Measurements from ENCODE around the gene P4HA1.
A peak's percentile ranks its signal among the peaks of the same experiment; 100 is the strongest.
"Not testable (repeated sequence)": the region's sequence is repeated elsewhere in the genome, so short reads cannot be mapped to it uniquely, and the experiment has no call there.

The P4HA1 gene

DNA sequence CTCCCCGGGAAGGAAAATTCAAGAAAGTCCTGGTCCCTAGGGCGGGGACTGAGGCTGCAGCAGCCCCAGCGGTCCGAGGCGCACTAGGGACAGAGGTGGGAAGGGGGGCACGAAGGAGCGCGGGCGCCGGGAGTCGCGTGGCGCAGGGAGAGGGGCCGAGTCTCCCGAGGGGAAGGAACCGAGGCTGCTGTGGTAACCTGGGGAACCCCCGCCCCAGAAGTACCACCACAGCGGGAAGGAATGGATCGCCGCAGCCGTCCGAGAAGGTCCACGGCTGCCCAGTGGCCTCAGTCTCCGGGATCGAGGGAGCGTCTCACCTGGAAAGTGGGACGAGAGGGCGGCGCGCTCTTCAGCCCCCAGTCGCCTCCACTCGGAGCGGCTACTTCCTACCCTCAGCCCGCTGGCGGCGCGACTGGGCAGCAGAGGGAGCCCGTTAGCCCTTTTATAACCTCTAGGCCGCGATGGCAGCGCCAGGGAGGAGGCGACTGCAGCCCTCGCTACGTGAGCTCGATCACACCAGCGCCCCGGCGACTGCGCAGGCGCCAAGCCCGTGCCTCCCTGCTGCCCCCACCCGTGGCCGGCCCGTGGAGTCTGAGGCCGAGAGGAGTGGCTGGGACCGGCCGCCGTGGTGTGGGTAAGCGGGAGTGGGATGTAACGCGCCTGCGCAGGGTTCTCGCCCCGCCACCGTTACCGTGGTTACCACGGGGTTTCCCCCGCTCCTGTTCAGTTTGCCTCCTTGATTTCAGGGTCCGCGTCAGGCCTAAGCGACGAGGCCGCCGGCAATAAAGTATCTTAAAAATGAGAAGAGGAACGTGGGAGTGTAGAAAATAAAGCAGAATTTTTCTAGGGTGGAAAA, at the start of gene P4HA1:
Gene P4HA1, minus strand, starts transcription at position 418 of the 856 bp plus-strand sequence. CDS start 21,983 bp downstream, outside the sequence.
- DNase-seq: peak; percentile 99

DNA sequence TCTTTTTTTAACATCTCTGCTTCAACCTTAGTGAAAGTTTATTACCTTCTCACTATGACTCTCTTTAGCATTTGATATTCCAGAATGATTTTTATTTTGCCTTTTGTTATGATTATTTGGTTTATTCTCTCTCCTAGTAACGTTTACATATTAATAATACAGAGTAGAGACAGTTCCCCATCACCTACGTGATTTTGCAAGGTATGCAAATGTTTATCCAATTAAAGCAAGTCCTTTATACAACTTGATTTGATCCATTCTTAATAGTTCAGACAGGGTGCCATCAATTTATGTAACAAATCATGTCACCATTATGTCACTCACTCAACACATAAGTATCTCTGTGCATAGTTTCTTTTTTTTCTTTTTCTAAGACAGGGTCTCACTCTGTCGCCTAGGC, 44.9 kb upstream of the P4HA1 start:
- no peak for DNase-seq

DNA sequence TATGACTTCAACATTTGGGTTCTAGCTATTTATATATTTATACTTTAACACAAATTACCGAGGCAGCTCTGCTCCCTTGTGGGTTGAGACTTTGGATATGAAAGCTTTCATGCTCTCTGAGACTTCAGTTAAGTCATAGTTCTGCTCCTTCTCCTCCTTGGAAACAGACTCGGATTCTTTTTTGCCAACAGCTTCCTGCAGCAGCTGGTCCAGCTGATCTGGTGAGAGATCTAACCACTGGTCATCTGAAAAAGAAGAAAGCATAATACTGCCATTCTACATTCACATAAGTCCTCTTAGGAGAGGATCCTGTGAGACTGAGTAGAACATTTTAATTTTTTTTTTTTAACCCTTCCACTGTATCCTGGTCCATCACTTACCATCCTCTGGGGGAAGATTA, 42.6 kb upstream of the P4HA1 start:
- DNase-seq: no peak

DNA sequence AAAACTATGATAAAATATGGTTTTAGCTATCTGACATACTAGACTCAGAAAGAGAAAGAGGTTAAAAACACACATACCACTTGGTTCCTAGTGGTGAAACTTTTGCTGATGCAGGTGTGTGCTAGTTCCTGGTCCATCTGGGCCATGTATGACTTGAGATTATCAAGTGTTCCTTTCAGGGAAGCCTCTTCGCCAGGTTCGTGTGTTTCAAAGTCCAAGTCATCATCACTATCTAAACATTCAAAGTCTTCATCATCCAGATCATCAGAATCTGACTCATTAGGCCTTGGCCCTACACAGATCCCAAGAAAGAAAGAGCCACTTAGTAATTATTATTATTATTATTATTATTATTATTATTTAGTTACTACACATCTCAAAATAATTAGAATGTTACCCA, 40.0 kb upstream of the P4HA1 start:
- no peak for DNase-seq

DNA sequence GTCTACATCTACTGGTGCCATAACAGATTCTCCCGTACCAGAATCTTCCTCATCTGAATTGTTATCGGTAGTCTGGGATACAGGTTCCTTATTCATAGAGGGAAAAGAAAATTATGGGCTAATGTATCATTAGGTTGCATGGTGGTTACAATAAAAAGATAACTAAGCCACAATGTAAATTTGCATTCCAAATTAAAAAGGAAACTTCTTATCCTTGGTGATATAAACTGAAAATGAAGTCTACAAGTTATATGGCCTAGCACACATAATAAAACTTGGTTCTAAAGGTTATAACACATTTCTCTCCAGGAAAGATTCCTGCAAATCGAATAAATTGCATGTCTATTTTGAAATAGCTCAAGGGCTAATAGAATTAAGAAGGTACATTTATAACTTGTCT, 38.1 kb upstream of the P4HA1 start:
- DNase-seq: no peak

DNA sequence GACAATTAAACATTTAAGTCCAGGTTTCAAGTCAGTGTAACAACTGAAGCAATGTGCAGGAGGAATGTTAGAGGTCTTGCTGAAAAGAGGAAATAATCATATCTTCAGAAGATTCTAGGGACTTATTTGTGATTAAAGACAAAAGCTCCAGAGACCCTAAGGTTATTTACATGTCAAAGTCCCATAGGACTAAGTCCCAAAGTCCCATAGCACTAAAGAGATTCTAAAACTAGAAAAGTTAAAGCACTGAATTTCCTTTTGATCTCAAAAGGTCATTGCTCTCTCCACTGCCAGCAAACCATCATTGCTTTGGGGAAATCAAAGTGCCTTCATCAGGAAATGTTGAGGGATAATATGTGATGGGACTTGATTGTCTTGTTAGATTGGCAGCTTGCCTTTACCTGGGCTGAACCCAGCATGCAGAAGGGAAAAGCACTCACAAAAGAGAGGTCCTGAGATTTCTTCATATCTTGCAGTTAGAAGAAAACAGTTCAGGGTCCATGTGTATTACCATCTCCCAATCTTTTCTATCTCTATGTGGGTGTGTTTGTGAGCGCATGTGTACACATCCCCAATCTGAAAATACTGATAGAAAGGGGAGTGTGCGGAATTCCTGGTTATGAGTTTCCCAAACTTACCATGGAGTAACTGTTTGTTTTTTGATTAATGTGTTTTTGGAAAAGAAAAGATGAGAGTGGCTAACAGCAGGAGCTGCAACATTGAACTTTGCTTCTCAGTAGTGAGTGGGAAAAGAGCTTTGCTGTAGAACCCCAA, 35.4 kb upstream of the P4HA1 start:
- DNase-seq: no peak

DNA sequence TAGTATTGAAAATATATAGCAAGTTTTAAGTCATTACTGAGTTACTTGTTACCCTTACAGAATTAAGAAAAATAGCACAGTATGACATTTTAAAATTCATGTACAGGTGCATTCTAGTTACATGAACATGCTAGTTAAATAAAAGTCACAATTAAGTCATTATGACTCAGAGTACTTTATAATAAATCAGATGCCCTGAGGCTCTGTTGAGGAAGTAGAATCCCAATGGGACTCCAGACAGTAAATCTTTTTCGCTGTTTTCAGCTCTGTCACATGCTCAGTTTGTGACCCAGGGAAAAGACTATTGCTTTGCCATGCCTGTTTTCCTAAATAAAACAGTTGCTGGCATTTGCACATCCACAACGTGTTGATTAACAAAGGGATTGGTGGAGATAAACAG, 34.6 kb upstream of the P4HA1 start:
- DNase-seq: no peak

DNA sequence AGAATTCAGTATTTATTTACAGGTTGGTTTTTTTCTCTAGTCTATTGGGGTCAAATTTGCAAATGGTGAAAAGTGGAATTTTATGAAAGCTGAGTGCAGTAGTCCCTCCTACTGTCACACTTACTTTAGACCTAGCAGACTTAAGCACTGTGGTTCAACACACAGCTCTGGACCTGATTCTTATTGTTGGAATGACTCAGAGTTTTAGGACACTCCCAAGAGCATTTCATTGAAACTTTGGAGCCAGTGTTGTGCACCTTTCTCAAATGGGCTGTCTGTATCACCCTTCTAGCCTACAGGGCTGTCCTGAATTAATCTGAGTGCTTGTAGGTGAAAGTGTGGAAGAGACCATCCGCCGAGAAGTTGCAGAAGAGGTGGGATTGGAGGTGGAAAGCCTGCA, 29.7 kb upstream of the P4HA1 start:
- no peak for DNase-seq

DNA sequence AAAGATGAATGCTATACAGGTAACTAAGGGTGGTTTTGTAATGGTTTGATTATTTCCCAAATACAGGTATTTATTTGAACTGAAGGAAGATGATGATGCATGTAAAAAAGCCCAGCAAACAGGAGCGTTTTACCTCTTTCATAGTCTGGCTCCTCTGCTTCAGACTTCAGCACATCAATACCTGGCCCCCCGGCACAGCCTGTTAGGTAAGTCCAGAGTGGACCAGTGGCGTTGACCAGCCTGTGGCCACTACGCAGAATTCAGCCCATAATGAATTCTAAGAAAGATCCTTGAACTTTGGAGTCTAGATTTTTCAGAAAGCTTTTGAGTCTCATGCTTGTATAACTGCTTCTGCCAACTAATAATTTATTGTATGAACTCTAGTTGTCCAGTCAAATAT, 23.3 kb upstream of the P4HA1 start:
- no peak for DNase-seq

DNA sequence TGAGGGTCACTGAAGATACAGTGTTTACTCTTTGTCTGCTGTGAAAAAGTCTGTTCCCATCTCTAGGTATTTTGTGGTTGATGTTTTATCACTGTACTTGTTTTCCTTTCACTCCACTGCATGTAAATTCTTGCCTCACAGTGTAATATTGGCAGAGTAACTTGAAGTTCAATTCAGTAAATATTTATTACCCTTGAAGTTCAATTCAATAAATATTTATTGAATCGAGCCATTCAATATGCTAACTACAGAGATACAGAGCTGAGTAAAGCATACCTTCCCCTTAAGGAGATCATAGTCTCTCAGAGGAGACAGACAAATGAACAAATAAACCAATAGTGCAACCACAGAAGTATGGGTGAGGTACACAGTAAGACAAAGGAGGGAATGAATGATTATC, 22.8 kb upstream of the P4HA1 start:
- no peak for DNase-seq

DNA sequence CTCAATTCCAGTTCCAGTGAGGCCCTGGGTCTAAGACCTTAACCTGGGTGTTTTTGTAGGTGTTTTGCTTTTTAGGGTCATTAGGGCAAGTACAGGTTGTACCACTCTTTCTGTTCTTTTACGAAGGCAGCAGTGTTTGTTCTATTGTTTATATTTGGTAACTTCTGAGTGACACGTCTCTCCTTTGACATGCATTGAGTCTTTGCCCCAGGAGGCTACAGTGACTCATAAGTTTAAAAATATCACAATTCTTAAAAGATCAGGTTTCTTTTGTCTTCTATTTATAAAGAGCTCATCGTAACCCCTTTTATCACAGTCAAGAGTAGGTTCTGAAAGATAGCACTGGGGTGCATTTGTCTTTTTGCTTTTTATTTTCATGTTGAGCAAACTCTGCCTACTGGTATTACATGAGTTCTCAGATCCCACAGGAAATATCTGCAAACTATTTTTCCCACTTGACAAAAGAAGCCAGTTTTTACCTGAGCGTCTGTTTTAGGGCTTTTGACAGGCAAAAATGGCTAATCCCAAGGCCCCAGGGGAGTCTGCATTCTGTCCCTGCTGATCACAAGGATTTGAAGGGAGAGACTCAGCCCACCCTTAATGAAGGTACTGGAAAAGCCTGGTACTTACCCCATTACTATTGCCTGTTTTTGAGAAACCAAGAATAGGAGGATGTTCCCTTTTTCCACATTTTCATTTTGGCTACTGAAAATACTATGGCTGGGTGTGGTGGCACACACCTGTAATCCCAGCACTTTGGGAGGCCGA, 21.5 kb upstream of the P4HA1 start:
- no peak for DNase-seq

DNA sequence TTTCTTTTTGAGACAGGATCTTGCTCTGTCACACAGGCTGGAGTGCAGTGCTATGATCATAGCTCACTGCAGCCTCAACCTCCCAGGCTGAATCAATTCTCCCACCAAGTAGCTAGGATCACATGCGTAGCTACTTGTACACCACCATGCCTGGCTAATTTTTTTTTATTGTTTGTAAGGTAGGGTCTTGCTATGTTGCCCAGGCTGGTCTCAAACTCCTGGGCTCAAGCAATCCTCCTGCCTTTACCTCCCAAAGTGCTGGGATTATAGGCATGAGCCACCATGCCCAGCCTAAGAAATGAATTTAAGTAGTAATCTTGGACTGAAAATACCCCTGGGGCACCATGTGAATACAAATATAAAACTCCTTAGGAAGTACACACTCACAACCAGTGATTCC, 19.4 kb upstream of the P4HA1 start:
- no peak for DNase-seq

DNA sequence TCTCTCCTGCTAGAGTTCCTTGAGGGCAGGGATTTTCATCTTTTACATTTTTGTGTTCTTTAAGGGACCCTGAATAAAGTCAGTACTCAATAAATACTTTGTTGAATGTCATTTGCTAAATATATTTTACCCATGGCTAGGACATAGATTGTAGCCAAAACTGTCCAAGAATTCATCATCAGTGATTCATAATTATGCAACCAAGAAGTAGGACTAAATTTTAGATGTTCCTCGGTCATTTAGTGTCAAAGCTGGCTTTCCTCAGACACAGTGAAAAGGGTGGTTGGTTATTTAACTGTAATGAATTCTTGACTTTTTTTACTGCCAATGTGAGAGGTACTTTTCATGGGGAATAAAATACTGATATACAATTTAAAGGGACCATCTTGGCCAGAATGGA, 16.9 kb upstream of the P4HA1 start:
- DNase-seq: no peak

DNA sequence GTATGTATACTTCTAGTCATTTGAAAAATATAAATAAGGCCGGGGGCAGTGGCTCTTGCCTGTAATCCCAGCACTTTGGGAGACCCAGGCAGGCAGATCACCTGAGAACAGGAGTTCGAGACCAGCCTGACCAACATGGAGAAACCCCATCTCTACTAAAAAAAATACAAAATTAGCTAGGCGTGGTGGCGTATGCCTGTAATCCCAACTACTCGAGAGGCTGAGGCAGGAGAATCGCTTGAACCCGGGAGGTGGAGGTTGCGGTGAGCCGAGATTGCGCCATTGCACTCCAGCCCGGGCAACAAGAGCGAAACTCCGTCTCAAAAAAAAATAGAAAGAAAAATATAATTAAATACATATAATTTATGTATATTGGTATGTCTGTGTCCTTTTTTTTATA, 15.4 kb upstream of the P4HA1 start:
- DNase-seq: not testable (repeated sequence)

DNA sequence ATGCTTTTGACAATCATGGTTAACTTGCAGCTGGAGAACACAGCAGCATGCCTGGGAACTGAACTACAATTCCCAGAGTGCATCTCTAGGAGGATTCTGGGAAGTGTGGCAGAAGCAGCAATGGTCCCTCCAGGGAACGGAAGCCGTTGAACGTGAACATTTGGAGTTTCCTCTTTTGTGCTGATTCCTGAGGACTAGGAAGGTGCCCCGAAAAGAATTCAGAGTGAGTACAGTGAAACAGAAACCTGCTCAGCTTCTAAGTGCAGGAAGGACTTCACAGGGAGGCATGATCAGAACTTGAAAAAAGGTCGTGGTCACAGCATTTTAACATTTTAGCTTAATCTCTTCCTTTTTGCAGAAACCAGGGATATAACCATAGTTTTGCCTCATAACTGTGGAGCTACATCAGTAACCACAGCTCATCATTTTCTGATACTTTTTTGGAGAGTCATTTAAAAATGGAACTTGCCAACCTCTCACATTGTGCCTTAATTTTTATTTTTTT, 13.7 kb upstream of the P4HA1 start, which contains the start of gene NUDT13:
Gene NUDT13, plus strand, starts transcription at position 111 of the 505 bp plus-strand sequence. CDS start 3,911 bp downstream, outside the sequence.
- peak; percentile 78 for DNase-seq

DNA sequence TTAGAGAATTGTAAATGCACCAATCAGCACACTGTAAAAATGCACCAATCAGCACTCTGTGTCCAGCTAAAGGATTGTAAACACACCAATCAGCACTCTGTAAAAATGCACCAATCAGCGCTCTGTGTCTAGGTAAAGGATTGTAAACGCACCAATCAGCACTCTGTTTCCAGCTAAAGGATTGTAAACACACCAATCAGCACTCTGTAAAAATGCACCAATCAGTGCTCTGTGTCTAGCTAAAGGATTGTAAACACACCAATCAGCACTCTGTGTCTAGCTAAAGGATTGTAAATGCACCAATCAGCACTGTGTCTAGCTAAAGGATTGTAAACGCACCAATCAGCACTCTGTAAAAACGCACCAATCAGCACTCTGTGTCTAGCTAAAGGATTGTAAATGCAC, 12.6 kb upstream of the P4HA1 start:
- not testable (repeated sequence) for DNase-seq

DNA sequence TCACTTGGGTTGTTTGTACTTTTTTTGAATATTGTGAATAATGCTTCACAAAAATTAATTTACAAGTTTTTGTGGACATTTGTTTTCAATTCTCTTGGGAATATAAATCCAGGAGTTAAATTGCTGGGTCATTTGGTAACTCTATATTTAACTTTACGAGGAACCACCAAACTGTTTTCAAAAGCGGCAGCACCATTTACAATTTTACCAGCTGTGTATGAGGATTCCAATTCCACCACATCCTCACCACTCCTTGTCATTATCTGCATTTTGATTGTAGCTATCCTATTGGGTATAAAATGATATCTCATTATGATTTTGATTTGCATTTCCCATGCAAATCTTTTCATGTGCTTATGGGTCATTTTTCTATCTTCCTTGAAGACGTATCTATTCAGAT, 9.6 kb upstream of the P4HA1 start:
- DNase-seq: no peak

DNA sequence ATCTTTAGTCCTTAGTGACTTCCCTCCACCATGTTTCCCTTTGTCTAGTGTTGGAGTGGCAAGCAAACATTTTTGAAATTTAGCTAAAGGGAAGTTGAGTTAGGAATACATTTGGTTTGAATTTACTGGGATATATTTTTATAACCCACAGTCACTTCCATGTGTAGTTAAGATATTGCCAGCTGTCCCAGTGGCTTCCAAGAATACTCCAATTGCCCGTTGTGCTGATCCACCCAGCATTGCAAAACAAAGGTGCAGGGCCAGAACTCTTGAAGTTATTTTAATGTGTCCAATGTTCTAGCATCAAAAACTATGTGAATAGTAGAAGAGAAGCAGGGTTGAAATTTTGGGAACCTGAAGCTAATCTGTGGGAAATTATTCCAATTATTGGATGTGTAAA, 2.5 kb upstream of the P4HA1 start:
- DNase-seq: no peak

DNA sequence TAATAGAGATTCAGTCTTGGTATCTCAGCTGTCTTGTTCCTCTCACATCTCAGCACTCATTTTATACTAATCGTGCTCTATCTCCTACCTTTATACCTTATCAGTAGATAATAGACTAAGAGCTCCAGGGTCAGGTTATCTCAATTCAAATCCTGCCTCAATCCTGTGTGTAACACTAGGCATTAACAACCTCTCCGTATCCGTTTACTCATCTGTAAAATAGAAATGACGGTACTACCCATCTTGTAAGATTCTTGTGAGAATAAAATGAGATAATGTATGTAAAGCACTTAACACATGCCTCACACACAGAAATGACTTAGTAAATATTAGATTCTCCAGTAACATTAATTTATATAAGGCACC, 622 bp upstream of the P4HA1 start:
- DNase-seq: no peak

DNA sequence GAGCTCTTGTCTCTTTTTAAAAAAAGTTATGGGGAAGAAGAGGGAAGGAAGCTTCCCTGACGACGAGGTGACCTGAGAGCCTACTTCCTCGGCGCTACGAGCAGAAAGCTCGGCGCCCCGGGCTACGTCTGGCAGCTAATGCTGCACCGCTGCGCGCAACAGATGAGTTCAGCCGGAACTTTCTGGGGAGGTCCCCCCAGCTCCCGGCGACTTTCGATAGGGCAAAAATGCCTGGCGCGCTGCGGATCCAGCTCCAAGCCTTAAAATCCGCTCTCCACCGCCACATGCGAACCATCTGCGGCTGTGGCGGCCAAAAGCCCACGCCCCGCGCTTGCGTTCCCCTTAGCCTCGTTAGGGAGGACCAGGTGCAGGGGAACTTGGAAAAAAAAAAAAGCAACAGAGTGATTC, 621 bp downstream of the P4HA1 start:
- no peak for DNase-seq

DNA sequence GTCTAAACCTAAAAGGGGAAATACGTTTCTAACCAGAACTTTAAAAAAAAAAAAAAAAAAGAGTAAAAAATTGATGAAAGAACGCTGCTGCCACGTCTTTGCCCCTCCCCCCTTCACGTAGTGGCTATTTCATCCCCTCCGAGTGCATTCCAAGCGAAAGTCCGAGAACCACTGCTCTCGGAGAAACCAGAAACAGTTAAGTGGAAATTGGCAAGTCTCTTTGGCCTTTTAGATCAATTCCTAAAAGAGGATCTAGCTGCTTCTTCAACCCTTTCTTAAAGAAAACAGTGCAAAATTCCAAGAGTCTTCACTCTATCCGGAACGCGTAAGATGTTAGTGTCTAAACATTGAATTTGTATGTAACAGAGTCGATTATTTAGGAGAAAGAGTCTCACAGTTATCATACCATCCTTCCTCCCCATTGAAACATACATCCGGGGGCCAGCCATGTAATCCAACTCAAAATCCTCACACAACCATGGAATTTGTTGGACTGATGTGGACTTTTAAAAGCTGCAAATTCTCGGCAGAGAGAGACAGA, 1.1 kb downstream of the P4HA1 start:
- DNase-seq: peak; percentile 68

DNA sequence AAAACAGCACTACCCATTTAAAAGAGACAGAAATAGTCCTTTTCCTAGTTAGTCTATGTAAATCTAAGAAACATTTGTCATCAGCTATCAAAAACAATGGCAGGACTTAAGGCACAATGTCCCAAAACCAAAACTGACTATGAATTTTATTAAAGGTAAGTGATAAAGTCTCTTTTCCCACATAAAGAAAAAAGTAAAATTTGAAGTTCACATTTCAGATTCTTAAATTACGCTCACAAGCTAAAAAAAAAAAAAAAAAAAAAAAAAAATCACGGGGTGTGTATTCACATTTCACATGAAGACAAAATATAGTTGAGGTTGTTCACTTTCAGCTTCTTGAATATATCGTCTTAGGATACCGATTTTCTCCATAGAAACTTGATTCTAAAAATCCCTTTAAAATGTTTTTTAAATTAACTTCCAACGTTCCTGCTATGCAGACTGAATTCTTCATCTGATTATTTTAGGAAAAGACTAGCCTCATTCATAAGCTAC, 1.6 kb downstream of the P4HA1 start:
- DNase-seq: no peak
